RKO (cell line): ENCODE data around the gene PHOSPHO1.
A peak's percentile ranks its signal among the peaks of the same experiment; 100 is the strongest.

Experiments
- DNase-seq: peaks from one replicate; pipeline ENCODE4 v3.0.0-alpha.2; 2016; ENCODE audit warnings: low spot score

PHOSPHO1 gene

GRCh38 chr17:49242813-49243212 is 12.2 kb upstream of the PHOSPHO1 start:
- no peak for DNase-seq

GRCh38 chr17:49241692-49242397 is 11.3 kb upstream of the PHOSPHO1 start:
- DNase-seq, result no peak

DNA sequence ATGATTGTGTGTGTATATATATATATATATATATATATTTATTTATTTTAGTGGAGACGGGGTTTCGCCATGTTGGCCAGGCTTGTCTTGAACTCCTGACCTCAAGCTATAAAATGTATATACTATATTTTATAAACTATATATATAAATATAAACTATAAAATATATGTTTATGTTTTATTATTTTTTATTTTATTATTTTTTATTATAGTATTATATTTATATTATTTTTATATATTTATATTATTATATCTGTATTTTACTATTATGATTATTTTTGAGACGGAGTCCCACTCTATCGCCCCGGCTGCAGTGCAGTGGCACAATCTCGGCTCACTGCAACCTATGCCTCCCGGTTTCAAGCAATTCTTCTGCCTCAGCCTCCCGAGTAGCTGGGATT is 10.5 kb upstream of the PHOSPHO1 start:
- DNase-seq, result no peak

GRCh38 chr17:49240619-49241018 is 10.0 kb upstream of the PHOSPHO1 start:
- no peak for DNase-seq

GRCh38 chr17:49239963-49240362 is 9.4 kb upstream of the PHOSPHO1 start:
- no peak for DNase-seq

- no peak for DNase-seq
These were observed 5.3 kb upstream of the PHOSPHO1 start for GRCh38 chr17:49235896-49236295.

DNA sequence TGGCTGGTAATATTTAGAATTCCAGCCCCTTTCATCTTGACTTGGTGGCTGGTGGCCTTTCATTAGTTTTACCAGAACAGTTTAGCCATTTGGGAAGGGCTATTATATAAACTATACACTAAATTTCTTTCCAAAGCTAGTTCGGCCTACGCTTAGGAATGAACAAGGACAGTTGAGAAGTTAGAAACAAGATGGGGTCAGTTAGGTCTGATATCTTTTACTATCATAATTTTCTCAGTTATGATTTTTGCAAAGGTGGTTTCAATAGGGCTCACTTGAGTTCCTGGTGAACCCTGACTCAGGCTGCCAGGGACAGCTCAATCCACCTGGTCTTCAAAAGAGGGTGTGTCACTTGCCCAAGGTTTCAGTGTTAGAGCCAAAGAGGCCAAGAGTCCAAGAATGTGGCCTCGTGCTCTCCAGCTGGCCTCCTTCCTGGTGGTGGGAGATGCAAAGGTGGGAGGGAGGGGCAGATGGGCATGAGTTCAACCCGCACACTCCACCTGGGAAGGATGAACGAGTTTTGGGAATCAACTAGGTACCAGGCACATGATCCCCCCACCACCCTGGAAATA is 4.0 kb upstream of the PHOSPHO1 start:
- no peak for DNase-seq

GRCh38 chr17:49231563-49231894 is 942 bp upstream of the PHOSPHO1 start:
- DNase-seq, result no peak

DNA sequence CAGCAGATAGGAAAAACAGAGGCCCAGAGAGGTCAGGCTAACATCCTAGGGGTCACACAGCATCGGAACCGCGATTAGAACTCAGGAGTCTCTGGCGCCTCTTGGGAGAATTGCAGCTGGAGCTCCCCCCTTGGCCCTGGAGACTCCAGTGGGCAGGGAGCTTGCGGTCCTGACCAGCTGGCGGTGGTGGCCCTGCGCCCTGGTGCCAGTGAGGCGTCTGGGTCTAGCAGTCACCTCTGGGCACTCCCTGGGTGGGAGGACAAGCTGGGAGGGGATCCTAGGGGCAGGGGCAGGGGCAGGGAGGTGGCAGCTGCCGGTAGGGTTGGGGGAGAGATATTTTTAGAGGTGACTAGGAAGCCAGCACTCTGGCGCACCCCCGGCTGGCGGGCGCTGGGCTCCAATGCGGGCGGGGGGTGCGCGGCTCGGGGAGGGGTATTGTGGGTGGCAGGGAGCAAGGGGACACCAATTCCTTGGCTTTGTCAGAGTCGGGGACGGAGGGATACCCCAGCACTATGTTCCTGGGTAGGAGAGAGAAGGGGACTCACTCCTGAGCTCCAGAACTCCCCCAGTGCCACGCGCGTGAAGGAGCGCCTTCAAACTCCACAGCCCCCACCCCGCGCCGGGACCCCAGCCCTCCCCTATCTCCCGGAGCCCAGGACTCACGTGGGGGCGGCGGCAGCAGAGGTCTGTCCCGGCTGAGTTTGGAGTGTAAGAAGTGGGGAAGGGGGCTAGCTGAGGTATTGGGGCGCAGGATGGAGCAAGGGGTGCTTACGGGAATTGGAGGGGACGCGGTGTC is 584 bp downstream of the PHOSPHO1 start:
- DNase-seq, result no peak

DNA sequence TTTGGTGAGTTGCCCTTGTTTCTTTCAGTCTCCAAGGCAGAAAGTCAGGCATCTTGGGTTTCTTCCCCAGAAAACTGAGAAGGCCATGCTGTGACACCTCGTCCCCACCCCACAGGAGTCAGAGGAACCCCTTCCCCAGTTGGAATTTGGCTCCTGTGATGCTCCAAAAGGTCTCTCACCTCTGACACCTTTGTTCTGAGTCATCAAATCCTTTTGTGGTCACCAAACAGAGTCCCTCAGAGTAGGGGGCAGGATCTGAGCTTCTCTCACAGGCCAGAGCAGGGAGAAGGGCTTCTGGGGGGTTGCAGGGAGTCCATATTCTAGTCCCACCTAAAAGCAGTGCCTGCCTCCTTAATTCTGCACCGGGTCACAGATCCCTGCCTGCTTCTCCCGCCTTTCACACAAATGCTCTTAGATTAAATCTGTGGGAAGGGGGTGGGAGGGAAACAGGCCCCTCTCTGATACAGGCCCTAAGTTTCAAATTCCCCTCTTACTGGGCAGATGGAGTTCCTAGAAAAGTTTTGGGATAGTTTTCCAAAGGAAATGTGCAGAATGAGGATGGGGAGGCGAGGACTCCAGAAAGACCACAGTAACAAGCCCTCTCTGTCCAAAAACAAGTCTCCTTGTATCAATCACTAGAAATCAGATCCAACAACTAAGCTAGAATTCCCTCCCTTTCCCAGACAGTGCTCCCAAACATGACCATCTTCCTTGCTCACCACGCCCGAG is 1.3 kb downstream of the PHOSPHO1 start:
- no peak for DNase-seq

- DNase-seq, result peak; percentile 61
These were observed 2.9 kb downstream of the PHOSPHO1 start for GRCh38 chr17:49227436-49228261.

DNA sequence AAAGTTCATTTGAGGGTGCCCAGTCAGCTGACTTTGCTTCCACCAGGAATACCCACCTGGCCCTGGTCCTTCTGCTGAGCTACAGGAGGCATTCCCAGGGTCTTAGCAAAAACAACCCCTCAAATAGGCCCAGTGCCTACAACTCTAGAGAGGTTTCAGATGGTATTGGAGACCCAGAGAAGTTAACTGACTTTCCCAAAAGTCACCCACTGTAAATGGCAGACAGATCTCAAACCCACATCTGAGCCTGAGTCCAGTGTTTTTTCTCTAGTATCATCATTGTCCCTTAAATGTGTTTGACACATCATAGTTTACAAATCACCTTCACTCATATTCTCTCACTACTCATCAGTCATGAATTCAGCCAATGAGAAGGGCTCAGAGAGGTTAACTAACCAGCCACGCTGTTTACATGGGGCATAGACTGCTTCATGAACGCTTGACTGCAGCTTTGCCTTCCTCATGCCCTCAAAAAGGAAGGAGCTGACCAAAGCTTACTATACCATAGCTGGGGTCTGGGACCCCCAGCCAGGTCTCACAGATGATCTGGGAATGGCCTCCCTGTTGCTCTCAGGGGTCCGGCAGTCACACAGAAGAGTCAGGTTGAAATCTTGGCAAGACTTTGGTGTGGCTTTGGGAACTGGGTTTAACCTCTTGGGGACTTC is 3.7 kb downstream of the PHOSPHO1 start:
- no peak for DNase-seq

GRCh38 chr17:49225554-49226236 is 4.9 kb downstream of the PHOSPHO1 start:
- no peak for DNase-seq

DNA sequence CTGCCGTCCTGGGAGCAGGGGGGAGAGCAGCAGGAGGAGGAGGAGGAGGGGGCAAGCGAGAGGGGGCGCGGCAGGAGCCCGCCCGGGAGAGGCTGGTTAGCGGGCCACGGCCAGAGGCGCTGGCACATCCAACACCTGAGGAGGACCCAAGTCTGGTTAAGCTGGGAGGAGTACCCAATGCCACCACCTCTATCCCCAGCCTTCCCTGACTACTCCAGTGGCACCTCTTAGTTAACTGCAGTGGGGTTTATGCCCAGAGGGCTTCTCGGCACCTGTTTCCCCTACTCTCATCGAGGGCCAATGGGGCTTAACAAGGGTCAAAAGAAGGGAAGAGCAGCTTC is 5.6 kb downstream of the PHOSPHO1 start:
- DNase-seq, result no peak

DNA sequence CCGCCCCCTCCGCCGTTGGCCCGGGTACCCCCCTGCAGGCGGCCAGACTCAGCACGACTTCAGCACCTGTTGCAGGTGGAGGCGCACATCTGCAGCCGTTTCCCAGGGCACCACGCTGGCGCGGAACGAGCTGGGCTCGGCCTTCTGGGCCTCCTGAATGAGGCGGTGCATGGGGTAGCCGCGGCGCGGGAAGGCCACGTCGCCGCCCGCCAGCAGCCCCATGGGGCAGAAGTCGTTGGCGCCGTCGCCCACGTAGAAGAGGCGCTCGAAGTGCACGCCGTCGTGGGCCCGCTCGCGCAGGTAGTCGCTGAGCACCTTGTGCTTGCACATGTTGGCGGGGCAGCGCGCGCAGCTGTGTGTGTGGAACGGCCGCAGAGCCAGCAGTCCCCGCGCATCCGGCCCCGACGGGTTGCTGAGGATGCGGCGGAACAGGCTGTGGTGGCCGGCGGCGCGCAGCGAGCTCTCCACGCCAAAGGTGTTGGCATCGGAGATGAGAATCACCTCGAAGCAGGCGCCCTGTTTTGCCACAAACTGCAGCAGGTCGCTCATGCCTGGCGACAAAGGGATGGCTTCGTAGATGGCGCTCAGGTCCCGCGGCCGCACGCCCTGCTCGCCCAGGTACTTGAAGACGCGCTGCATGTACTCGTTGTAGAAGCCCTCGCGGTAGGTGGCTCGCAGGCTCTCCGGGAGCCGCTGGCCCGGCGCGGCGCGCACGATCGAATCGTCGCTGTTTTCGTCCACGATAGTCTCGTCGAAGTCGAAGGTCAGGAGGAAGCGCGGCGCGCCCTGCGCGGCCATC is 6.2 kb downstream of the PHOSPHO1 start:
- no peak for DNase-seq

DNA sequence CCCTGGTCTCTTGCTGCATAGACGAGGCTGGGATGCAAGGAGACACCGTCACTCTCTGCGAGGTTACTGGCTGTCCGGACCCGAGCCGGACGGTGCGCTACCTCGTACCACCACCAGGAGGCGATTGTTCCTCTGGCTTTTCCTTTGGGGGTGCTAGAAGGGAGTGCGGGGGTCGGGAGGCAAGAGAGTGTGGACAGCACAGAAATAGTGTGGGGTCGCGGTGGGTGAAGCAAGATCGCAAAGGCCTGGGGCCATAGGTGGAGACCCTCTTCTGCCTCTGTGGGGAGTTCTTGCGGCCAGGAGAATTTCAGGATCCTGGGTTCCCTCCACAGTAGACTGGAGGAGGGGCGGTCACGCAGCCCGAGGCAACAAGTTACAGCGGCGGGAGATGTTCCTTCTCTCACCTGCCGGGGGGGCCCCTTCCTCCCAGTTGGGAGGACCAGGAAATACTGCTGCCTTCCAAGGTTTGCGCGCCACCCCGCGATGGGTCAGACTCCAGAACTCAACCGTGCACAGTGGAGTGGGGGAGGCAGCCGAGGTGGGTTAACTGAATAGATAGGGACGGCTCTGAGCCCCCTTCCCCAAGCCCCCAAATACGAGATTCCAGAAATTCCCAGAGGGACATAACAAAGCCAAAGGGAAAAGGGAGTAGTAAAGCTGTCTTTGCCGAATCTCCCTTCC is 6.9 kb downstream of the PHOSPHO1 start:
- no peak for DNase-seq

DNA sequence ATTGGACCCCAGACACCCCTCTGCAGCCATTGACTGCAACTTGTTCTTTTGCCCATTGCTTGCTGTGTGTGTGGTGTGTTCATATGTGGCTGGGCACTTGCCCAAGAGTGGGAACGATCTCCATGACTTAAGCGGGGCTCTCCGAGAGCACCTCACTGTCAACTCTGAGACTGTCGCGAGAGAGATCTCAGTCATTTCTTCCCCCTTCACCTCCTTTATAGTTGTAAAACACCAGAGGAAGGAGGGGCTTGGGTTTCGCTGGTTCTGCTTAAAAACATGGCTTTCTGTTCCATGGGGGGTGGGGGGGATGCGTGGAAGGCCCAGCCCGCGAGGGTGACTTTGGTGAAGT is 7.4 kb downstream of the PHOSPHO1 start:
- no peak for DNase-seq

DNA sequence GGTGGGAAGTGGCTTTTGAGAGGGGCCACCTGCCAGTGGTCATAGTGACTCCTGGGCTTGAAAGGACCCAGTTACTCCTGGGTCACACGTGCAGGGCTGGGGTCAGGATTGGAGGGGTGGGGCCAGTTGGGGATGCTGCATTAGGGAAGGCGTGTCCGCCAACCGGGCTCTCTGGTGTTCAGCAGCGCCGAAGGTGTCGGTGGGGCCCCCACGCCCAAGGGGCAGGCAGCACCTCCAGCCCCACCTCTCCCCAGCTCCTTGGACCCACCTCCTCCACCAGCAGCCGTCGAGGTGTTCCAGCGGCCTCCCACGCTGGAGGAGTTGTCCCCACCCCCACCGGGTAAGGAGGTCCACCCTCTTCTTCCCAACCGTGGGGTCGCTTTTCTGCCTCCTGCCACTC is 10.6 kb downstream of the PHOSPHO1 start:
- no peak for DNase-seq
